Skeletal muscle cell (primary cell): ENCODE data around the gene MT1E.

Source experiments
- DNase-seq: peaks from one replicate; pipeline ENCODE4 v3.0.0-alpha.2; 2010; ENCODE audit warnings: low read depth
- H3K4me3 ChIP-seq: 2 replicates; pipeline ENCODE4 v1.5.1; 2011; ENCODE audit warnings: low read depth, mild to moderate bottlenecking, control low read depth, low read length, moderate library complexity

MT1E gene

DNA sequence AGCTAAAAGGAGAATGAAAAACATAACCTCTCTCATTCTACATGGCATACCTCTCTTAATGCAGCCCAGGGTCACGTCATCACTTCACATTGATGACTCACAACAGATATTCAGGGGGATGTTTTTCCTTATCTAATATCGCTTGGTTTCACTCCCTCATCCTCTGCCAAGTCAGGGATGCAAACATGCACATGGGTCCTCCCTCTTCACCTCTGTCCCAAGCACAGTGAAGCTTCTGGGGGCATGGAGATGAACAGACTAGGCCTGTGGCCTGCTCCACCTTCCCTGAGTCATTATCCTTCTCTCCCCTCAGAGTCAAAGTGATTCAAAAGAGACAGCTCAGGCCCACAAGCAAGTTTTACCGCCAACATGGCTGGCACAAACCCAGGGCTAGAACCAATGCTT lies 19.5 kb upstream of the MT1E start:
- H3K4me3 ChIP-seq = no peak overlapping the region
- no peak for DNase-seq

GRCh38 chr16:56606476-56607108 lies 19.0 kb upstream of the MT1E start:
- peak; percentile 77 for DNase-seq
- H3K4me3 ChIP-seq = peak overlapping the region; percentile 27

DNA sequence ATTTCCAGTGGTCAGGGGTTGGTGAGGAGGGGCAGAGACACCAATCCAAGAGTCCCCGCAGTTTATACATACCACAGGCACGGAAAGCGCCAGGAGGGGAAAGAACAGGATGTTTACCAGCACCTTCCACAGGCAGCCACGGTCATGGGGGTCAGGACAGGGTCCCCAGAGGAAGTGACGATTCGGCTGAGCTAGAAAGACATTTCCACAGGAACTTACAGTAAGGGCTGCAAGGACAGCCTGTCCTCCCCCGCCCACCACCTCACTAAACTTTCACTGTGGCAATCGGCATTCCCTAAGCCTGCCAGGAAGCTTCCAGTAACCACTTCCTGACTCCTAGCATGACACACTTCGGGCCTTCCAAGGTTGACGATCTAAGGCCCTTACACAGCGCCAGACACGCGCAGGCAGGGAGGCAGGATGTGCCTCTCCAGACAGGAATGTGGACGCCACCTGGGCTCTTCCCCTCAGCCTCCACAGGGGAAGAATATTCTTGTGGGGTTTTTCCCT lies 18.4 kb upstream of the MT1E start:
- peak overlapping the region; percentile 27 for H3K4me3 ChIP-seq
- peak; percentile 100 for DNase-seq

DNA sequence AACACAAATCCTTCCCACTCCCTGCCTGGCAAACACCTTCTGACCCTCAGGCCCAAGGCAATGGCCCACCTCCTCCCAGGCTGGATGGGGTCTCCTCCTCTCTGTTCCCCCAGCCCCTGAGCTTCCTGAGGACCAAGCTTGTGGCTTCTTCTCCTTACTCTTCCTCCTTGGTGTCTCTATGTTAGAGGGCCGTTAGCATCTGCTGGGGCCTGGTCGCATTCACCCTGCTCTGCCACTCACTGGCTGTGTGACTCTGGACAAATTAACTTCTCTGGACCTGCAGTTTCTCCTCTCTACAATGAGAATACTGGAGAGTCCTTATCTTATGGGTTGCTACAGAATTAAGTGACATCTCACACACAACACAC lies 17.9 kb upstream of the MT1E start:
- DNase-seq = no peak
- H3K4me3 ChIP-seq = peak overlapping the region; percentile 81

- H3K4me3 ChIP-seq = peak within 1 kb of the TSS; percentile 81
- DNase-seq = peak; percentile 93
These were observed 17.3 kb upstream of the MT1E start, which contains the start of gene MT2A for GRCh38 chr16:56608043-56608875. Gene MT2A, plus strand, starts transcription at chr16:56608584. Its CDS starts 72 bp downstream, at chr16:56608656.

DNA sequence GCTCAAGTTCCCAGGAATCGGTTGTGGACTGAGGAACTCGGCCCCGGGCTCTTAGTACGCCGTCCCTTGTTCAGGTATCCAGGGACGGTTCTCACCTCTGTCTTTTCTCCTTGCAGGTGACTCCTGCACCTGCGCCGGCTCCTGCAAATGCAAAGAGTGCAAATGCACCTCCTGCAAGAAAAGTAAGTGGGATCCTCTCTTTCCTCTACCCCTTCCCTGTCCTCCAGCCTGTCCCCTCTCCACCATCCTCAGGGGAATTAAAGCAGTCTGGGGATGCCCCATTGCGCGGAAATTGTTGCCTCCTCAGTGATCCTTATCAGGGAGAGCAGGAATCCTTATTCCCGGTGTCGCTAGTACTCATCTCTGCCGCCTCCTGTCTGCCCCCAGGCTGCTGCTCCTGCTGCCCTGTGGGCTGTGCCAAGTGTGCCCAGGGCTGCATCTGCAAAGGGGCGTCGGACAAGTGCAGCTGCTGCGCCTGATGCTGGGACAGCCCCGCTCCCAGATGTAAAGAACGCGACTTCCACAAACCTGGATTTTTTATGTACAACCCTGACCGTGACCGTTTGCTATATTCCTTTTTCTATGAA lies 16.6 kb upstream of the MT1E start:
- DNase-seq = no peak
- peak overlapping the region; percentile 81 for H3K4me3 ChIP-seq

- DNase-seq = peak; percentile 66
- H3K4me3 ChIP-seq = peak overlapping the region; percentile 81
These were observed 16.1 kb upstream of the MT1E start for GRCh38 chr16:56609463-56609921.

- peak overlapping the region; percentile 81 for H3K4me3 ChIP-seq
- DNase-seq = peak; percentile 94
These were observed 15.5 kb upstream of the MT1E start for GRCh38 chr16:56610017-56610608.

DNA sequence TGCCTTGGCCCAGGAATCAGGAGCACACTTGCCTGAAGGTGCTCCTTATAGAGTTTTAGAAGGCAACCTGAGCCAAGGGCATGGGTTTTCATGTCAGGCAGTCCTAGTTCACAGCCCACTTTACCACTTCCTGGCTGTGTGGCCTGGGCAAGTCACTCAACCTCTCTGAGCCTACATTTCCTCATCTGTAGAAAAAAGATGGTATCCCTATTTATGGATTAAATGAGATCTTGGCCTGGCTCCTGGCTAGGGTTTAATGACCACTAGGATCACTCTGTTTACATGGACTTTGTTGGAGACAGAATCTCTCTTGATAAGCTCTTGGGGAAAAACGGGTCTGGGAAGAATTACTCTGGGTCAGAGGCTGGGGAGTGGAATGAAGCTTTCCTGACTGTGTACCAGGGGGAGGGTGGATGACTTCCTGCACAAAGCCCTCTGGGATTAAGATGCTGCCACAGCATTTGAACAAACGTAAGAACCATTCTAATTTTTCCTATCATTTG lies 14.9 kb upstream of the MT1E start:
- no peak for DNase-seq
- H3K4me3 ChIP-seq = peak overlapping the region; percentile 81

GRCh38 chr16:56611281-56611833 lies 14.2 kb upstream of the MT1E start:
- DNase-seq = no peak
- no peak overlapping the region for H3K4me3 ChIP-seq

DNA sequence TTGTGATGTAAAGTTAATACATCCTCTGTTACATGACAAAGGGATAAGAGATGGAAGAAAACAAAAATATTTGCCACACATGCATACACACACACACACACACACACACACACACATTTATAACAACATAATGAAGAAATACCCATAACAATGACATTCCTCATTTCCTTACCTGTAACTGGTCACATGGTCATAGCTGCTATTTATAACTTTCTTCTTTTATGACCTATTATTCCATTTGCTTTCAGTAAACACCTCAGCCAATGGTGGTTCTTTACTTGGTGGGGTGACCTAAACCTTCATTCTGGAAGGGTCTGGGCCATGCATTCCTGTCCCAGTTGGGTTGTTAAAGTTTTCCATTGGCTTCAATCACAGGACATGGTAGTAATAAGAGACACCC lies 11.9 kb upstream of the MT1E start:
- no peak overlapping the region for H3K4me3 ChIP-seq
- DNase-seq = no peak

GRCh38 chr16:56614549-56614991 lies 11.0 kb upstream of the MT1E start:
- DNase-seq = no peak
- no peak overlapping the region for H3K4me3 ChIP-seq

GRCh38 chr16:56615353-56615752 lies 10.2 kb upstream of the MT1E start:
- no peak for DNase-seq
- H3K4me3 ChIP-seq = no peak overlapping the region

- peak overlapping the region; percentile 44 for H3K4me3 ChIP-seq
- DNase-seq = no peak
These were observed 8.9 kb upstream of the MT1E start for GRCh38 chr16:56616608-56617211.

- H3K4me3 ChIP-seq = peak overlapping the region; percentile 44
- no peak for DNase-seq
These were observed 8.1 kb upstream of the MT1E start for GRCh38 chr16:56617212-56618085.

DNA sequence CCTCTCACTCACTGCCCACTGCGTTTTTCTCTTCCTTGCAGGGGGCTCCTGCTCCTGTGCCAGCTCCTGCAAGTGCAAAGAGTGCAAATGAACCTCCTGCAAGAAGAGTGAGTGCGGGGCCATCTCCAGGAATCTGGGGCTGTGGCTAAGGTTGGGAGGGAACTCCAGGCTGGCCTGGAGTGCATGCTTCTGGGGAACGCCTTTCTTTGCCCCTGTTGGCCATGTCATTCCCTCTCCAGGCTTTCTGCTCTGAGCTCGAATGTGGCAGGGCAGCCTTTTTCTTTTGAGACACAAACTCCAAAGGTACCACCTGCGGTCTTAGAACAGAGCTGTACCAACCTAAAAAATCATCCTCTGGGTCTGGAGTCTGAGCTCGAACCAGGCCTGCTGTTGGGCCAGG lies 7.4 kb upstream of the MT1E start:
- no peak for DNase-seq
- peak overlapping the region; percentile 44 for H3K4me3 ChIP-seq

DNA sequence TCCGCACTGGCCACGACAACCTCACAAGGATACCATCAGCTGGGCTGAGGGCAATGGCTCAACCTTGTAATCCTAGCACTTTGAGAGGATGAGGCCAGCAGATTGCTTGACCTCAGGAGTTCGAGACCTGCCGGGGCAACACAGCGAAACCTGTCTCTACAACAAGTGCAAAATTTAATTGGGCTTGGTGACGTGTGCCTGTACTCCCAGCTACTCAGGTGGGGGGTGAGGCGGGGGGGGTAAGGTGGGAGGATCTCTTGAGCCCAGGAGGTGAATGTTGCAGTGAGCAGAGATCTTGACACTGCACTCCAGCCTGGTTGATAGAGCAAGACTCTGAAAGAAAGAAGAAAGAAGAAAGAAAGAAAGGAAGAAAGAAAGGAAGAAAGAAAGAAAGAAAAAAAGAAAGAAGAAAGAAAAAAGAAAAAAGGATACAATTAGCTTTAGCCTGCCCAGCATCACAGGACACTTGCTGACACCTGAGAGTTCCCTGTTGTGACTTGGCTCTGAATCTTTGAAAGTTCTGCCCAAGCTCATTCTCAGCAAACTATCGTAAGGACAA lies 5.2 kb upstream of the MT1E start:
- no peak overlapping the region for H3K4me3 ChIP-seq
- no peak for DNase-seq
